ENCODE measurements around the gene PAFAH1B1.
"Not testable (repeated sequence)": the region's sequence is repeated elsewhere in the genome, so short reads cannot be mapped to it uniquely, and the experiment has no call there.

PAFAH1B1 gene

GRCh38 chr17:2694381-2695242 is 101.2 kb downstream of the PAFAH1B1 start:
- no peak overlapping the region for H3K9ac ChIP-seq (ENCODE audit: low read depth in 1 of 2, low read length in 2 of 2)
- no peaks in the 10 kb centered on the region for H3K4me1 ChIP-seq (ENCODE audit: control insufficient read depth in 2 of 2, insufficient read depth in 2 of 2, low read length in 2 of 2)
- no peak overlapping the region for H3K4me3 ChIP-seq (ENCODE audit: low read length in 2 of 2)
- peaks cover 55 to 58% of the 10 kb centered on the region in 2 donors for H3K36me3 ChIP-seq (ENCODE audit: control insufficient read depth in 2 of 2, insufficient read depth in 2 of 2, low read length in 2 of 2)
- no peaks in the 10 kb centered on the region for H3K27me3 ChIP-seq (ENCODE audit: control insufficient read depth in 2 of 2, insufficient read depth in 2 of 2, low read length in 2 of 2)
- H3K27ac ChIP-seq (ENCODE audit: low read depth in 2 of 2, low read length in 2 of 2) = no peak overlapping the region
- no peaks in the 10 kb centered on the region for H3K9me3 ChIP-seq (ENCODE audit: control insufficient read depth in 2 of 2, low read length in 2 of 2)

GRCh38 chr17:2695243-2695960 is 101.9 kb downstream of the PAFAH1B1 start:
- H3K27me3 ChIP-seq (ENCODE audit: control insufficient read depth in 2 of 2, insufficient read depth in 2 of 2, low read length in 2 of 2) = no peaks in the 10 kb centered on the region
- H3K4me1 ChIP-seq (ENCODE audit: control insufficient read depth in 2 of 2, insufficient read depth in 2 of 2, low read length in 2 of 2) = no peaks in the 10 kb centered on the region
- H3K36me3 ChIP-seq (ENCODE audit: control insufficient read depth in 2 of 2, insufficient read depth in 2 of 2, low read length in 2 of 2) = peaks cover 61 to 64% of the 10 kb centered on the region in 2 donors
- H3K27ac ChIP-seq (ENCODE audit: low read depth in 2 of 2, low read length in 2 of 2) = no peak overlapping the region
- H3K4me3 ChIP-seq (ENCODE audit: low read length in 2 of 2) = no peak overlapping the region
- no peak overlapping the region for H3K9ac ChIP-seq (ENCODE audit: low read depth in 1 of 2, low read length in 2 of 2)
- H3K9me3 ChIP-seq (ENCODE audit: control insufficient read depth in 2 of 2, low read length in 2 of 2) = no peaks in the 10 kb centered on the region

- H3K4me1 ChIP-seq (ENCODE audit: control insufficient read depth in 2 of 2, insufficient read depth in 2 of 2, low read length in 2 of 2) = no peaks in the 10 kb centered on the region
- H3K36me3 ChIP-seq (ENCODE audit: control insufficient read depth in 2 of 2, insufficient read depth in 2 of 2, low read length in 2 of 2) = peaks cover 63 to 65% of the 10 kb centered on the region in 2 donors
- H3K4me3 ChIP-seq (ENCODE audit: low read length in 2 of 2) = no peak overlapping the region
- no peak overlapping the region for H3K9ac ChIP-seq (ENCODE audit: low read depth in 1 of 2, low read length in 2 of 2)
- no peak overlapping the region for H3K27ac ChIP-seq (ENCODE audit: low read depth in 2 of 2, low read length in 2 of 2)
- no peaks in the 10 kb centered on the region for H3K9me3 ChIP-seq (ENCODE audit: control insufficient read depth in 2 of 2, low read length in 2 of 2)
- no peaks in the 10 kb centered on the region for H3K27me3 ChIP-seq (ENCODE audit: control insufficient read depth in 2 of 2, insufficient read depth in 2 of 2, low read length in 2 of 2)
Observed at GRCh38 chr17:2695961-2696760, 102.7 kb downstream of the PAFAH1B1 start.

DNA sequence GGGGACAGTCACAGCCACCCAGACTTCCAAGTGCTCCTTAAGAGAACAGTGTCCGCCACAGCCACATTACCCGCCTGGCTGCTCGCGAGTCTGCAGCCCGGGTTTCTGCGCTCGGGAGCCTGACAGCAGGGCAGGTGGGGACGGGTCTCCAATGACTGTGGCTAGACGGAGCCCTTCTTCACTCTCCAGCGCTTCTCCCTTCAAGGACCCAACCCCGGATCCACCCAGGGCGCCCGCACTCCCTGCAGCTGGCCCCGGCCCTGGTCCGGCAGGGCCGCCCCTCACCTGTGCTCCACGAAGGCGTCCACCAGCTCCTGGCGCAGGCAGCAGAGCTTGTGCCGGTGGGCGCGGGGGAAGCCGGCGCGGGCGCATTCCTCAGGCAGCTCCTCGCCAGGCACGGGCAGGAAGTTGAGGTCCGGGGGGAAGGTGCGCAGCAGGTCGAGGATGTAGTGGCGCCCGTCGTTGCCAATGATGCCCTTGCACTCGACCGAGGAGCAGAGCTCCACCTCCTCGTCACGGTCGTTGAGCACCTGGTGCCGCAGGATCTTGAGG is 104.2 kb downstream of the PAFAH1B1 start:
- Histone ChIP-seq H3K9me3 (ENCODE audit: control insufficient read depth in 2 of 2, low read length in 2 of 2) (no peaks in the 10 kb centered on the region), H3K27ac (ENCODE audit: low read depth in 2 of 2, low read length in 2 of 2) (no peak overlapping the region), H3K4me3 (ENCODE audit: low read length in 2 of 2) (no peak overlapping the region), H3K36me3 (ENCODE audit: control insufficient read depth in 2 of 2, insufficient read depth in 2 of 2, low read length in 2 of 2) (peaks cover 69 to 72% of the 10 kb centered on the region in 2 donors), H3K27me3 (ENCODE audit: control insufficient read depth in 2 of 2, insufficient read depth in 2 of 2, low read length in 2 of 2) (no peaks in the 10 kb centered on the region), H3K9ac (ENCODE audit: low read depth in 1 of 2, low read length in 2 of 2) (no peak overlapping the region), H3K4me1 (ENCODE audit: control insufficient read depth in 2 of 2, insufficient read depth in 2 of 2, low read length in 2 of 2) (no peaks in the 10 kb centered on the region)

DNA sequence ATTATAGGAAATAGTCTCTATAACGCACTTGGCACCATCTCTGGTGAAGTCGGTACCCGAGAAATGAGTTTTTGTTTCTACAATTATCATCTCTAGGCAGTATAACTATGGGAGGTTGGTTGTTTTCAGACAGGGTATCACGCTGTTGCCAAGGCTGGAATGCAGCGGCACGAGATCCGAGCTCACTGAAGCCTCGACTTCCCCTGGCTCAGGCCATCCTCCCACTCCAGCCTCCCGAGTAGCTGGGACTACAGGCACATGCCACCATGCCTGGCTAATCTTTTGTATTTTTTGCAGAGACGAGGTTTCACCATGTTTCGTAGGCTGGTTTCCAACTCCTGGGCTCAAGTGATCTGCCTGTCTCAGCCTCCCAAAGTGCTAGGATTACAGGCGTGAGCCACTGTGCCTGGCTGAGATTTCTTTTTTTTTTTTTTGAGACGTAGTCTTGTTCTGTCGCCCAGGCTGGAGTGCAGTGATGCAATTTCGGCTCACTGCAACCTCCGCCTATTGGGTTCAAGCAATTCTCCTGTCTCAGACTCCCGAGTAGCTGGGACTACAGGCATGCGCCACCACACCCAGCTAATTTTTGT is 105.9 kb downstream of the PAFAH1B1 start:
- H3K4me1 ChIP-seq (ENCODE audit: control insufficient read depth in 2 of 2, insufficient read depth in 2 of 2, low read length in 2 of 2); H3K4me3 ChIP-seq (ENCODE audit: low read length in 2 of 2); H3K9ac ChIP-seq (ENCODE audit: low read depth in 1 of 2, low read length in 2 of 2); H3K27me3 ChIP-seq (ENCODE audit: control insufficient read depth in 2 of 2, insufficient read depth in 2 of 2, low read length in 2 of 2); H3K9me3 ChIP-seq (ENCODE audit: control insufficient read depth in 2 of 2, low read length in 2 of 2); H3K27ac ChIP-seq (ENCODE audit: low read depth in 2 of 2, low read length in 2 of 2): not testable (repeated sequence)
- peaks cover 69 to 74% of the 10 kb centered on the region in 2 donors for H3K36me3 ChIP-seq (ENCODE audit: control insufficient read depth in 2 of 2, insufficient read depth in 2 of 2, low read length in 2 of 2)

- H3K36me3 ChIP-seq (ENCODE audit: control insufficient read depth in 2 of 2, insufficient read depth in 2 of 2, low read length in 2 of 2) = peaks cover 66 to 71% of the 10 kb centered on the region in 2 donors
- H3K4me1 ChIP-seq (ENCODE audit: control insufficient read depth in 2 of 2, insufficient read depth in 2 of 2, low read length in 2 of 2) = no peaks in the 10 kb centered on the region
- H3K4me3 ChIP-seq (ENCODE audit: low read length in 2 of 2) = no peak overlapping the region
- H3K27me3 ChIP-seq (ENCODE audit: control insufficient read depth in 2 of 2, insufficient read depth in 2 of 2, low read length in 2 of 2) = no peaks in the 10 kb centered on the region
- H3K9ac ChIP-seq (ENCODE audit: low read depth in 1 of 2, low read length in 2 of 2) = no peak overlapping the region
- no peak overlapping the region for H3K27ac ChIP-seq (ENCODE audit: low read depth in 2 of 2, low read length in 2 of 2)
- H3K9me3 ChIP-seq (ENCODE audit: control insufficient read depth in 2 of 2, low read length in 2 of 2) = no peaks in the 10 kb centered on the region
Observed at GRCh38 chr17:2700030-2700490, 106.6 kb downstream of the PAFAH1B1 start.

- no peaks in the 10 kb centered on the region for H3K9me3 ChIP-seq (ENCODE audit: control insufficient read depth in 2 of 2, low read length in 2 of 2)
- H3K27ac ChIP-seq (ENCODE audit: low read depth in 2 of 2, low read length in 2 of 2) = no peak overlapping the region
- no peaks in the 10 kb centered on the region for H3K27me3 ChIP-seq (ENCODE audit: control insufficient read depth in 2 of 2, insufficient read depth in 2 of 2, low read length in 2 of 2)
- H3K36me3 ChIP-seq (ENCODE audit: control insufficient read depth in 2 of 2, insufficient read depth in 2 of 2, low read length in 2 of 2) = peaks cover 62 to 68% of the 10 kb centered on the region in 2 donors
- no peak overlapping the region for H3K4me3 ChIP-seq (ENCODE audit: low read length in 2 of 2)
- H3K4me1 ChIP-seq (ENCODE audit: control insufficient read depth in 2 of 2, insufficient read depth in 2 of 2, low read length in 2 of 2) = no peaks in the 10 kb centered on the region
- no peak overlapping the region for H3K9ac ChIP-seq (ENCODE audit: low read depth in 1 of 2, low read length in 2 of 2)
Observed at GRCh38 chr17:2700491-2701141, 107.2 kb downstream of the PAFAH1B1 start.

- H3K27me3 ChIP-seq (ENCODE audit: control insufficient read depth in 2 of 2, insufficient read depth in 2 of 2, low read length in 2 of 2) = no peaks in the 10 kb centered on the region
- H3K4me1 ChIP-seq (ENCODE audit: control insufficient read depth in 2 of 2, insufficient read depth in 2 of 2, low read length in 2 of 2) = no peaks in the 10 kb centered on the region
- no peak overlapping the region for H3K9ac ChIP-seq (ENCODE audit: low read depth in 1 of 2, low read length in 2 of 2)
- no peak overlapping the region for H3K4me3 ChIP-seq (ENCODE audit: low read length in 2 of 2)
- peaks cover 59 to 61% of the 10 kb centered on the region in 2 donors for H3K36me3 ChIP-seq (ENCODE audit: control insufficient read depth in 2 of 2, insufficient read depth in 2 of 2, low read length in 2 of 2)
- no peak overlapping the region for H3K27ac ChIP-seq (ENCODE audit: low read depth in 2 of 2, low read length in 2 of 2)
- H3K9me3 ChIP-seq (ENCODE audit: control insufficient read depth in 2 of 2, low read length in 2 of 2) = no peaks in the 10 kb centered on the region
Observed at GRCh38 chr17:2701161-2701995, 107.9 kb downstream of the PAFAH1B1 start.

All from mucosa of rectum (tissue), 2 donors.